GM23338 (cell line): ENCODE measurements around the gene ZFP14. TPM values are rescaled to one million over a fixed set of nuclear protein-coding genes. Genes with fewer than 3 reads are reported as not detected.

ENCODE experiments used
- ATAC-seq: fragments of 200-7000 bp; cut with Tn5 transposase; 3 replicates; pipeline ENCODE4 v1.9.1; 2020
- DNase-seq: peaks from one replicate; pipeline ENCODE4 v3.0.0-alpha.2; 2015; ENCODE audit warnings: low spot score
- H2AFZ ChIP-seq: fragments of 200-600 bp; sonication (generic); 2 replicates; pipeline ENCODE4 v1.8.0; 2016; ENCODE audit warnings: antibody characterized with exemption, mild to moderate bottlenecking, moderate library complexity
- H3F3A ChIP-seq: fragments of 200-600 bp; sonication (generic); replicated peaks from 2 replicates; pipeline ENCODE4 v1.8.0; 2017; ENCODE audit warnings: antibody characterized with exemption, mixed run types, low read depth
- H3K27ac ChIP-seq: fragments of 200-600 bp; sonication (generic); 2 replicates; pipeline ENCODE4 v1.6.1; 2016; ENCODE audit warnings: low read depth
- H3K27me3 ChIP-seq: fragments of 200-600 bp; sonication (generic); 2 replicates; pipeline ENCODE4 v1.8.0; 2016; ENCODE audit warnings: mild to moderate bottlenecking, mixed run types, moderate library complexity; ENCODE audit not compliant: insufficient read depth
- H3K36me3 ChIP-seq: fragments of 200-600 bp; sonication (generic); 2 replicates; pipeline ENCODE4 v1.8.0; 2016; ENCODE audit warnings: mild to moderate bottlenecking; ENCODE audit not compliant: insufficient read depth
- H3K4me1 ChIP-seq: fragments of 200-600 bp; sonication (generic); 2 replicates; pipeline ENCODE4 v1.8.0; 2016; ENCODE audit warnings: mild to moderate bottlenecking, moderate library complexity; ENCODE audit not compliant: insufficient read depth
- H3K4me2 ChIP-seq: fragments of 200-600 bp; sonication (generic); 2 replicates; pipeline ENCODE4 v1.7.1; 2017; ENCODE audit warnings: mixed run types
- H3K4me3 ChIP-seq: fragments of 200-600 bp; sonication (generic); 2 replicates; pipeline ENCODE4 v1.6.1; 2016; ENCODE audit warnings: mixed run types
- H3K79me2 ChIP-seq: fragments of 200-600 bp; sonication (generic); replicated peaks from 2 replicates; pipeline ENCODE4 v1.8.0; 2017; ENCODE audit warnings: mild to moderate bottlenecking; ENCODE audit not compliant: insufficient read depth
- H3K9me2 ChIP-seq: fragments of 200-600 bp; sonication (generic); 2 replicates; pipeline ENCODE4 v1.8.0; 2017; ENCODE audit not compliant: insufficient read depth
- H4K20me1 ChIP-seq: fragments of 200-600 bp; sonication (generic); replicated peaks from 2 replicates; pipeline ENCODE4 v1.8.0; 2017; ENCODE audit warnings: mild to moderate bottlenecking; ENCODE audit not compliant: insufficient read depth
- H3K27ac Mint-ChIP-seq: 2 replicates; pipeline ENCODE4 v1.8.0; 2020; ENCODE audit warnings: inconsistent platforms, mild to moderate bottlenecking, moderate library complexity, mixed read lengths
- H3K27me3 Mint-ChIP-seq: 3 replicates; pipeline ENCODE4 v1.8.0; 2022; ENCODE audit warnings: low read depth, mild to moderate bottlenecking, moderate library complexity, mixed read lengths, inconsistent platforms; ENCODE audit not compliant: insufficient read depth, poor library complexity
- H3K36me3 Mint-ChIP-seq: 3 replicates; pipeline ENCODE4 v1.8.0; 2021; ENCODE audit warnings: low read depth, mild to moderate bottlenecking, inconsistent platforms, moderate library complexity, mixed read lengths
- H3K4me1 Mint-ChIP-seq: 3 replicates; pipeline ENCODE4 v1.8.0; 2020; ENCODE audit warnings: mild to moderate bottlenecking, inconsistent platforms, mixed read lengths
- H3K4me3 Mint-ChIP-seq: 3 replicates; pipeline ENCODE4 v1.8.0; 2021; ENCODE audit warnings: moderate library complexity, mild to moderate bottlenecking, inconsistent platforms, mixed read lengths
- H3K9me3 Mint-ChIP-seq: 3 replicates; pipeline ENCODE4 v1.8.0; 2020; ENCODE audit warnings: moderate library complexity, mild to moderate bottlenecking, inconsistent platforms, mixed read lengths
- CREB1 ChIP-seq: fragments of 250-450 bp; sonication (Bioruptor Pico); IDR thresholded peaks from 2 replicates; pipeline ENCODE4 v1.5.0; 2020; ENCODE audit warnings: low read depth, mild to moderate bottlenecking, moderate library complexity
- EZH2 ChIP-seq: fragments of 200-600 bp; sonication (generic); IDR thresholded peaks from one replicate; pipeline ENCODE4 v1.8.0; 2017; ENCODE audit warnings: antibody characterized with exemption, mild to moderate bottlenecking, low read depth; ENCODE audit not compliant: unreplicated experiment
- EZH2phosphoT487 ChIP-seq: fragments of 200-600 bp; sonication (generic); IDR thresholded peaks from one replicate; pipeline ENCODE4 v1.8.1; 2018; ENCODE audit warnings: antibody characterized with exemption; ENCODE audit not compliant: unreplicated experiment
- JUNB ChIP-seq: IDR thresholded peaks from one replicate; pipeline ENCODE4 v1.6.1; 2016; ENCODE audit warnings: antibody characterized with exemption; ENCODE audit not compliant: unreplicated experiment
- NANOG ChIP-seq: IDR thresholded peaks from 2 replicates; pipeline ENCODE4 v1.6.1; 2016; ENCODE audit warnings: antibody characterized with exemption, borderline replicate concordance
- POLR2AphosphoS5 ChIP-seq: IDR thresholded peaks from 2 replicates; pipeline ENCODE4 v1.6.1; 2016; ENCODE audit warnings: antibody characterized with exemption, low read depth
- STAT1 ChIP-seq: IDR thresholded peaks from one replicate; pipeline ENCODE4 v1.6.1; 2016; ENCODE audit warnings: antibody characterized with exemption; ENCODE audit not compliant: unreplicated experiment
- ZNF114 ChIP-seq: fragments of 250-450 bp; sonication (Bioruptor Pico); IDR thresholded peaks from 2 replicates; pipeline ENCODE4 v1.5.0; 2020; ENCODE audit warnings: mild to moderate bottlenecking, moderate library complexity
- ZNF331 ChIP-seq: fragments of 250-450 bp; sonication (Bioruptor Pico); IDR thresholded peaks from 2 replicates; pipeline ENCODE4 v1.5.0; 2020; ENCODE audit warnings: low read depth, mild to moderate bottlenecking, moderate library complexity
- polyA plus RNA-seq: library from polyadenylated mRNA; unstranded; fragments of >200 nt; fragmentation: Nextera tagmentation; extraction: Ambion mirVana; gene quantifications from 2 replicates; pipeline ENCODE4 v1.2.1, GENCODE V29; 2016
- total RNA-seq: library from RNA; depleted of rRNA; stranded (reverse); fragments of >200 nt; shearing (Covaris generic); gene quantifications from 2 replicates; pipeline ENCODE4 v1.2.3, GENCODE V29; 2014
- TF ChIP-seq, protein P1 (sequence below): fragments of 250-450 bp; sonication (Bioruptor Pico); IDR thresholded peaks from 2 replicates; pipeline ENCODE4 v1.5.0; 2020; ENCODE audit warnings: mild to moderate bottlenecking, moderate library complexity
- TF ChIP-seq, protein P2 (sequence below): IDR thresholded peaks from one replicate; pipeline ENCODE4 v1.6.1; 2018; ENCODE audit warnings: antibody characterized with exemption; ENCODE audit not compliant: unreplicated experiment
- TF ChIP-seq, protein P3 (sequence below): IDR thresholded peaks from 2 replicates; pipeline ENCODE4 v1.6.1; 2016; ENCODE audit warnings: antibody characterized with exemption
- TF ChIP-seq, protein P4 (sequence below), 2 experiments: fragments of 200-600 bp in 1 of 2; sonication (generic) in 1 of 2; conservative IDR thresholded peaks; 2 replicates each; pipeline versions ENCODE4 v1.5.1 to v1.6.1; 2016 to 2017; ENCODE audit warnings: antibody characterized with exemption in 2 of 2, low read depth in 2 of 2, mild to moderate bottlenecking in 2 of 2, moderate library complexity in 1 of 2

Gene ZFP14
- total and polyA plus RNA-seq, 2 experiments from 2014 or later = 9.0 to 10.4 TPM

DNA sequence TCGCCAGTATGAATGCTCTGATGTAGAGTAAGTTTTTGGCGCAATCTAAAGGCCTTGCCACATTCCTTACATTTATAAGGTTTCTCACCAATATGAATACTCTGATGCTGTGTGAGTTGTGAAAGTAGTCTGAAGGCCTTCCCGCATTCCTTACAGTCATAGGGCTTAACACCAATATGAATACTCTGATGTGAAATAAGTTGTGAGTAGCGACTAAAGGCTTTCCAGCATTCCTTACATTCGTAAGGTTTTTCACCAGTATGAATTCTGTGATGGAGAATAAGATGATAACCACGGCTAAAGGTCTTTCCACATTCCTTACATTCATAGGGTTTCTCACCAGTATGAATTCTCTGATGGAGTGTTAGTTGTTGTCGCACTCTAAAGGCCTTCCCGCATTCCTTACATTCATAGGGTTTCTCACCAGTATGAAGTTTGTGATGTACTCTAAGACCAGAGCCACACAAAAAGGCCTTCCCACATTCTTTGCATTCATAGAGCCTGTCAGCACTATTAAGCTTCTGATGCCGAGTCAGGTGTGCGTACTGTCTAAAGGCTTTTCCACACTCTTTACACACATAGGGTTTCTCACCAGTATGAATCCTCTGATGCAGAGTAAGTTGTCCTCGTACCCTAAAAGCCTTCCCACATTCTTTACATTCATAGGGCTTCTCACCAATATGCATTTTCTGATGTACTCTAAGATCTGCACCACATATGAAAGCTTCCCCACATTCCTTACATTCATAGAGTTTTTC lies 14.1 kb upstream of the ZFP14 start:
- peaks cover 85% of the 10 kb centered on the region for H3K9me3 Mint-ChIP-seq
- peaks cover 60% of the 10 kb centered on the region for H3K36me3 ChIP-seq
- ATAC-seq = no peak
- H2AFZ ChIP-seq = no peak overlapping the region
- peak; percentile 40 for DNase-seq
- H3K79me2 ChIP-seq = no peaks in the 10 kb centered on the region
- no peak overlapping the region for H3K4me3 ChIP-seq
- TF ChIP-seq, protein P1, sequence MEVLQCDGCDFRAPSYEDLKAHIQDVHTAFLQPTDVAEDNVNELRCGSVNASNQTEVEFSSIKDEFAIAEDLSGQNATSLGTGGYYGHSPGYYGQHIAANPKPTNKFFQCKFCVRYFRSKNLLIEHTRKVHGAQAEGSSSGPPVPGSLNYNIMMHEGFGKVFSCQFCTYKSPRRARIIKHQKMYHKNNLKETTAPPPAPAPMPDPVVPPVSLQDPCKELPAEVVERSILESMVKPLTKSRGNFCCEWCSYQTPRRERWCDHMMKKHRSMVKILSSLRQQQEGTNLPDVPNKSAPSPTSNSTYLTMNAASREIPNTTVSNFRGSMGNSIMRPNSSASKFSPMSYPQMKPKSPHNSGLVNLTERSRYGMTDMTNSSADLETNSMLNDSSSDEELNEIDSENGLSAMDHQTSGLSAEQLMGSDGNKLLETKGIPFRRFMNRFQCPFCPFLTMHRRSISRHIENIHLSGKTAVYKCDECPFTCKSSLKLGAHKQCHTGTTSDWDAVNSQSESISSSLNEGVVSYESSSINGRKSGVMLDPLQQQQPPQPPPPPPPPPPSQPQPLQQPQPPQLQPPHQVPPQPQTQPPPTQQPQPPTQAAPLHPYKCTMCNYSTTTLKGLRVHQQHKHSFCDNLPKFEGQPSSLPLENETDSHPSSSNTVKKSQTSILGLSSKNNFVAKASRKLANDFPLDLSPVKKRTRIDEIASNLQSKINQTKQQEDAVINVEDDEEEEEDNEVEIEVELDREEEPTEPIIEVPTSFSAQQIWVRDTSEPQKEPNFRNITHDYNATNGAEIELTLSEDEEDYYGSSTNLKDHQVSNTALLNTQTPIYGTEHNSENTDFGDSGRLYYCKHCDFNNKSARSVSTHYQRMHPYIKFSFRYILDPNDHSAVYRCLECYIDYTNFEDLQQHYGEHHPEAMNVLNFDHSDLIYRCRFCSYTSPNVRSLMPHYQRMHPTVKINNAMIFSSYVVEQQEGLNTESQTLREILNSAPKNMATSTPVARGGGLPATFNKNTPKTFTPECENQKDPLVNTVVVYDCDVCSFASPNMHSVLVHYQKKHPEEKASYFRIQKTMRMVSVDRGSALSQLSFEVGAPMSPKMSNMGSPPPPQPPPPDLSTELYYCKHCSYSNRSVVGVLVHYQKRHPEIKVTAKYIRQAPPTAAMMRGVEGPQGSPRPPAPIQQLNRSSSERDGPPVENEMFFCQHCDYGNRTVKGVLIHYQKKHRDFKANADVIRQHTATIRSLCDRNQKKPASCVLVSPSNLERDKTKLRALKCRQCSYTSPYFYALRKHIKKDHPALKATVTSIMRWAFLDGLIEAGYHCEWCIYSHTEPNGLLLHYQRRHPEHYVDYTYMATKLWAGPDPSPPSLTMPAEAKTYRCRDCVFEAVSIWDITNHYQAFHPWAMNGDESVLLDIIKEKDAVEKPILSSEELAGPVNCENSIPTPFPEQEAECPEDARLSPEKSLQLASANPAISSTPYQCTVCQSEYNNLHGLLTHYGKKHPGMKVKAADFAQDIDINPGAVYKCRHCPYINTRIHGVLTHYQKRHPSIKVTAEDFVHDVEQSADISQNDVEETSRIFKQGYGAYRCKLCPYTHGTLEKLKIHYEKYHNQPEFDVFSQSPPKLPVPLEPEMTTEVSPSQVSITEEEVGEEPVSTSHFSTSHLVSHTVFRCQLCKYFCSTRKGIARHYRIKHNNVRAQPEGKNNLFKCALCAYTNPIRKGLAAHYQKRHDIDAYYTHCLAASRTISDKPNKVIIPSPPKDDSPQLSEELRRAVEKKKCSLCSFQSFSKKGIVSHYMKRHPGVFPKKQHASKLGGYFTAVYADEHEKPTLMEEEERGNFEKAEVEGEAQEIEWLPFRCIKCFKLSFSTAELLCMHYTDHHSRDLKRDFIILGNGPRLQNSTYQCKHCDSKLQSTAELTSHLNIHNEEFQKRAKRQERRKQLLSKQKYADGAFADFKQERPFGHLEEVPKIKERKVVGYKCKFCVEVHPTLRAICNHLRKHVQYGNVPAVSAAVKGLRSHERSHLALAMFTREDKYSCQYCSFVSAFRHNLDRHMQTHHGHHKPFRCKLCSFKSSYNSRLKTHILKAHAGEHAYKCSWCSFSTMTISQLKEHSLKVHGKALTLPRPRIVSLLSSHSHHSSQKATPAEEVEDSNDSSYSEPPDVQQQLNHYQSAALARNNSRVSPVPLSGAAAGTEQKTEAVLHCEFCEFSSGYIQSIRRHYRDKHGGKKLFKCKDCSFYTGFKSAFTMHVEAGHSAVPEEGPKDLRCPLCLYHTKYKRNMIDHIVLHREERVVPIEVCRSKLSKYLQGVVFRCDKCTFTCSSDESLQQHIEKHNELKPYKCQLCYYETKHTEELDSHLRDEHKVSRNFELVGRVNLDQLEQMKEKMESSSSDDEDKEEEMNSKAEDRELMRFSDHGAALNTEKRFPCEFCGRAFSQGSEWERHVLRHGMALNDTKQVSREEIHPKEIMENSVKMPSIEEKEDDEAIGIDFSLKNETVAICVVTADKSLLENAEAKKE (CRISPR knock-in tag) = no peak
- TF ChIP-seq EZH2phosphoT487 (no peak), ZNF331 (CRISPR knock-in tag) (no peak), ZNF114 (CRISPR knock-in tag) (no peak), NANOG (no peak), JUNB (no peak), STAT1 (no peak), EZH2 (no peak), CREB1 (CRISPR knock-in tag) (no peak), POLR2AphosphoS5 (no peak)
- TF ChIP-seq, protein P2, sequence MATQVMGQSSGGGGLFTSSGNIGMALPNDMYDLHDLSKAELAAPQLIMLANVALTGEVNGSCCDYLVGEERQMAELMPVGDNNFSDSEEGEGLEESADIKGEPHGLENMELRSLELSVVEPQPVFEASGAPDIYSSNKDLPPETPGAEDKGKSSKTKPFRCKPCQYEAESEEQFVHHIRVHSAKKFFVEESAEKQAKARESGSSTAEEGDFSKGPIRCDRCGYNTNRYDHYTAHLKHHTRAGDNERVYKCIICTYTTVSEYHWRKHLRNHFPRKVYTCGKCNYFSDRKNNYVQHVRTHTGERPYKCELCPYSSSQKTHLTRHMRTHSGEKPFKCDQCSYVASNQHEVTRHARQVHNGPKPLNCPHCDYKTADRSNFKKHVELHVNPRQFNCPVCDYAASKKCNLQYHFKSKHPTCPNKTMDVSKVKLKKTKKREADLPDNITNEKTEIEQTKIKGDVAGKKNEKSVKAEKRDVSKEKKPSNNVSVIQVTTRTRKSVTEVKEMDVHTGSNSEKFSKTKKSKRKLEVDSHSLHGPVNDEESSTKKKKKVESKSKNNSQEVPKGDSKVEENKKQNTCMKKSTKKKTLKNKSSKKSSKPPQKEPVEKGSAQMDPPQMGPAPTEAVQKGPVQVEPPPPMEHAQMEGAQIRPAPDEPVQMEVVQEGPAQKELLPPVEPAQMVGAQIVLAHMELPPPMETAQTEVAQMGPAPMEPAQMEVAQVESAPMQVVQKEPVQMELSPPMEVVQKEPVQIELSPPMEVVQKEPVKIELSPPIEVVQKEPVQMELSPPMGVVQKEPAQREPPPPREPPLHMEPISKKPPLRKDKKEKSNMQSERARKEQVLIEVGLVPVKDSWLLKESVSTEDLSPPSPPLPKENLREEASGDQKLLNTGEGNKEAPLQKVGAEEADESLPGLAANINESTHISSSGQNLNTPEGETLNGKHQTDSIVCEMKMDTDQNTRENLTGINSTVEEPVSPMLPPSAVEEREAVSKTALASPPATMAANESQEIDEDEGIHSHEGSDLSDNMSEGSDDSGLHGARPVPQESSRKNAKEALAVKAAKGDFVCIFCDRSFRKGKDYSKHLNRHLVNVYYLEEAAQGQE = no peak
- TF ChIP-seq, protein P3, sequence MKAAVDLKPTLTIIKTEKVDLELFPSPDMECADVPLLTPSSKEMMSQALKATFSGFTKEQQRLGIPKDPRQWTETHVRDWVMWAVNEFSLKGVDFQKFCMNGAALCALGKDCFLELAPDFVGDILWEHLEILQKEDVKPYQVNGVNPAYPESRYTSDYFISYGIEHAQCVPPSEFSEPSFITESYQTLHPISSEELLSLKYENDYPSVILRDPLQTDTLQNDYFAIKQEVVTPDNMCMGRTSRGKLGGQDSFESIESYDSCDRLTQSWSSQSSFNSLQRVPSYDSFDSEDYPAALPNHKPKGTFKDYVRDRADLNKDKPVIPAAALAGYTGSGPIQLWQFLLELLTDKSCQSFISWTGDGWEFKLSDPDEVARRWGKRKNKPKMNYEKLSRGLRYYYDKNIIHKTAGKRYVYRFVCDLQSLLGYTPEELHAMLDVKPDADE = no peak
- TF ChIP-seq, protein P4, sequence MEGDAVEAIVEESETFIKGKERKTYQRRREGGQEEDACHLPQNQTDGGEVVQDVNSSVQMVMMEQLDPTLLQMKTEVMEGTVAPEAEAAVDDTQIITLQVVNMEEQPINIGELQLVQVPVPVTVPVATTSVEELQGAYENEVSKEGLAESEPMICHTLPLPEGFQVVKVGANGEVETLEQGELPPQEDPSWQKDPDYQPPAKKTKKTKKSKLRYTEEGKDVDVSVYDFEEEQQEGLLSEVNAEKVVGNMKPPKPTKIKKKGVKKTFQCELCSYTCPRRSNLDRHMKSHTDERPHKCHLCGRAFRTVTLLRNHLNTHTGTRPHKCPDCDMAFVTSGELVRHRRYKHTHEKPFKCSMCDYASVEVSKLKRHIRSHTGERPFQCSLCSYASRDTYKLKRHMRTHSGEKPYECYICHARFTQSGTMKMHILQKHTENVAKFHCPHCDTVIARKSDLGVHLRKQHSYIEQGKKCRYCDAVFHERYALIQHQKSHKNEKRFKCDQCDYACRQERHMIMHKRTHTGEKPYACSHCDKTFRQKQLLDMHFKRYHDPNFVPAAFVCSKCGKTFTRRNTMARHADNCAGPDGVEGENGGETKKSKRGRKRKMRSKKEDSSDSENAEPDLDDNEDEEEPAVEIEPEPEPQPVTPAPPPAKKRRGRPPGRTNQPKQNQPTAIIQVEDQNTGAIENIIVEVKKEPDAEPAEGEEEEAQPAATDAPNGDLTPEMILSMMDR (conservative IDR thresholded peaks at IDR 0.05; ENCODE audit: low read depth in 2 of 2) = no peak
- no peaks in the 10 kb centered on the region; the same call in 1 of the 2 replicates for H3K9me2 ChIP-seq
- no peaks in the 10 kb centered on the region for H3F3A ChIP-seq
- H3K4me2 ChIP-seq = no peak overlapping the region
- H3K27me3 ChIP-seq = no peaks in the 10 kb centered on the region
- peak overlapping the region; percentile 55; the same call in 1 of the 2 replicates for H3K27ac ChIP-seq
- peaks cover 87% of the 10 kb centered on the region for H3K36me3 Mint-ChIP-seq
- H3K27ac Mint-ChIP-seq = no peak overlapping the region
- H3K4me1 ChIP-seq = no peaks in the 10 kb centered on the region
- H4K20me1 ChIP-seq = no peaks in the 10 kb centered on the region
- no peaks in the 10 kb centered on the region for H3K4me1 Mint-ChIP-seq
- H3K27me3 Mint-ChIP-seq = no peaks in the 10 kb centered on the region
- no peak overlapping the region for H3K4me3 Mint-ChIP-seq
